HK-2 (cell line): Measurements from ENCODE around the gene SEC16B.

Experiments
- DNase-seq: peaks from one replicate; pipeline ENCODE4 v3.0.0-alpha.2; 2018; ENCODE audit not compliant: unreplicated experiment

SEC16B gene

GRCh38 chr1:177940682-177941081, 29.2 kb downstream of the SEC16B start:
- DNase-seq = no peak

- no peak for DNase-seq
These were observed 31.9 kb downstream of the SEC16B start for GRCh38 chr1:177937931-177938330.

GRCh38 chr1:177937174-177937770, 32.6 kb downstream of the SEC16B start:
- DNase-seq = no peak

- DNase-seq = no peak
These were observed 34.0 kb downstream of the SEC16B start for GRCh38 chr1:177935638-177936415.

GRCh38 chr1:177934927-177935326, 34.9 kb downstream of the SEC16B start:
- no peak for DNase-seq

GRCh38 chr1:177934461-177934860, 35.4 kb downstream of the SEC16B start:
- no peak for DNase-seq

GRCh38 chr1:177933881-177934280, 36.0 kb downstream of the SEC16B start:
- no peak for DNase-seq

GRCh38 chr1:177932123-177932522, 37.7 kb downstream of the SEC16B start:
- no peak for DNase-seq

GRCh38 chr1:177928952-177929351, 40.9 kb downstream of the SEC16B start:
- no peak for DNase-seq

- no peak for DNase-seq
These were observed 41.7 kb downstream of the SEC16B start for GRCh38 chr1:177928194-177928593.

GRCh38 chr1:177927021-177927596, 42.7 kb downstream of the SEC16B start:
- DNase-seq = no peak

GRCh38 chr1:177926201-177926600, 43.7 kb downstream of the SEC16B start:
- DNase-seq = no peak

- DNase-seq = no peak
These were observed 44.9 kb downstream of the SEC16B start for GRCh38 chr1:177925006-177925405.

GRCh38 chr1:177923441-177923840, 46.4 kb downstream of the SEC16B start:
- no peak for DNase-seq

GRCh38 chr1:177922209-177922608, 47.6 kb downstream of the SEC16B start:
- DNase-seq = no peak

GRCh38 chr1:177921590-177921989, 48.3 kb downstream of the SEC16B start:
- DNase-seq = no peak

GRCh38 chr1:177920091-177920490, 49.8 kb downstream of the SEC16B start:
- no peak for DNase-seq

- DNase-seq = no peak
These were observed 54.2 kb downstream of the SEC16B start for GRCh38 chr1:177915641-177916040.

- no peak for DNase-seq
These were observed 55.3 kb downstream of the SEC16B start for GRCh38 chr1:177914603-177915002.

- no peak for DNase-seq
These were observed 55.9 kb downstream of the SEC16B start for GRCh38 chr1:177913762-177914540.

GRCh38 chr1:177912991-177913390, 56.9 kb downstream of the SEC16B start:
- DNase-seq = no peak

- no peak for DNase-seq
These were observed 60.4 kb downstream of the SEC16B start for GRCh38 chr1:177909416-177909815.
